KOPT-K1 (cell line): ENCODE results near the gene ZBTB7C.
A peak's percentile ranks its signal among the peaks of the same experiment; 100 is the strongest.

Experiments used
- H3K27ac ChIP-seq: fragments of 200-600 bp; sonication (generic); 2 replicates; pipeline ENCODE4 v1.5.1; 2016; ENCODE audit warnings: antibody characterized with exemption, mild to moderate bottlenecking, low read depth, low read length; ENCODE audit not compliant: poor library complexity, severe bottlenecking
- H3K36me3 ChIP-seq: fragments of 200-600 bp; sonication (generic); 2 replicates; pipeline ENCODE4 v1.5.1; 2017; ENCODE audit warnings: antibody characterized with exemption, mild to moderate bottlenecking, low read length, moderate library complexity; ENCODE audit not compliant: insufficient read depth
- H3K9me3 ChIP-seq: fragments of 200-600 bp; sonication (generic); 2 replicates; pipeline ENCODE4 v1.5.1; 2017; ENCODE audit warnings: antibody characterized with exemption, low read length, mild to moderate bottlenecking; ENCODE audit not compliant: insufficient read depth, poor library complexity, severe bottlenecking

The ZBTB7C gene

DNA sequence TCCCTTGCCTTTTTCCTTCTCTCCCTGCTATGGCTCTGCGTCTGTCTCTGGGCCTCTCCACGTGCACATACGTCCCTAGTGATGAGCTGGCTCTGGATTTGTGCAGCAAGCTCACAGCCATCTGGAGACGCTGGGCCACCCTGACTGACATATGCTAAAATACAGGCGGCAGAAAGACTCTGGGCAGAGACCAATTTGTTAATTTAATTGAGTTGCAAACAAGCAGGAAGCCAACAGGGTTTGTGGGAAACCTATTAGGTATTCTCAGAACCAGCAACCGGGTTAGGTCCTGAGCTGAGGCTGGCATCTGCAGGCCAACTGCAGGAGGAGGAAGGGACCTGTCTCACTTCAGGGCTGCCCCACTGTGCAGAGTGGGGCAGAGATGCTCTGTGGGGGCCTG is 425.2 kb downstream of the ZBTB7C start:
- Histone ChIP-seq H3K36me3 (no peaks in the 10 kb centered on the region), H3K9me3 (no peaks in the 10 kb centered on the region), H3K27ac (no peak overlapping the region)

DNA sequence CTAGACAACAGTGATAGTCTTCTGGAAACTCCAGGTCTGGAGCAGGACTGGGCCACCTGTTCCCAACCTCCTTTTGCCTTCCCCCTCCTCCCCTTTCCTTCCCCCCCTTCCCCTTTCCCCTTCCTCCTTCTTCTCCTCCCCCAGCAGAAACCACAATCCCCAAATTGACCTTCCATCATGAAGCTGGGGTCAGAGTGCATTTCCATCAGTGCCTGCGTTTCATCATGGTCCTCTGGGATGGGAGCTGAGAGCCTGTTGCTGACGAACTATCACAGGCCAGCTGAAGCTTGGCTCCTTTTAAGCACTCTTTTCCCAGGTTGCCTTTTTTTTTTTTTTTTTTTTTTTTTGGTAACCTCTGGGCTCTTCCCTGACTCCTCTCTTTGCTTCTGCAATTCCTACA is 426.1 kb downstream of the ZBTB7C start:
- Histone ChIP-seq H3K9me3 (no peaks in the 10 kb centered on the region), H3K36me3 (no peaks in the 10 kb centered on the region), H3K27ac (no peak overlapping the region)

DNA sequence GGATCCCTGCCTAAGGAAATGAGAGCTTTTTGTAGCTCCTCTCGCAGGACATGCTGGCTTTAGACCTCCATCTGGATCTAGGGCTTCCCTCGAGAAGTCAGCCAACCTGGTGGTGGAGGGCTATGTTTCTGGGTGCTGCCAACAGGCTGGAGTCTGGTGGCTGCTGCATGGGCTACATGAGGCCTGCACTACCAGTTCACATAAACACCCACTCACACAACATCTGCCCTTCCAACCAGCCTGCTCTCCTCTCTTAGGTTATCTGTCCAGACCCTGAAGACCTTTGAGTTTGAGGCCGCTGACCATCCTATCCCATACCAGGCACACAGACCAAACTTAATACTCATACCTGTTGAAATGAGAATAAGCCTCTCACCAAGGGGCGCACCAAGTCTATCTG is 427.4 kb downstream of the ZBTB7C start:
- Histone ChIP-seq H3K27ac (peak overlapping the region; percentile 37), H3K9me3 (no peaks in the 10 kb centered on the region), H3K36me3 (no peaks in the 10 kb centered on the region)

- Histone ChIP-seq H3K36me3 (no peaks in the 10 kb centered on the region), H3K27ac (peak overlapping the region; percentile 37)
Measured at GRCh38 chr18:47981320-47981719, 427.9 kb downstream of the ZBTB7C start.

DNA sequence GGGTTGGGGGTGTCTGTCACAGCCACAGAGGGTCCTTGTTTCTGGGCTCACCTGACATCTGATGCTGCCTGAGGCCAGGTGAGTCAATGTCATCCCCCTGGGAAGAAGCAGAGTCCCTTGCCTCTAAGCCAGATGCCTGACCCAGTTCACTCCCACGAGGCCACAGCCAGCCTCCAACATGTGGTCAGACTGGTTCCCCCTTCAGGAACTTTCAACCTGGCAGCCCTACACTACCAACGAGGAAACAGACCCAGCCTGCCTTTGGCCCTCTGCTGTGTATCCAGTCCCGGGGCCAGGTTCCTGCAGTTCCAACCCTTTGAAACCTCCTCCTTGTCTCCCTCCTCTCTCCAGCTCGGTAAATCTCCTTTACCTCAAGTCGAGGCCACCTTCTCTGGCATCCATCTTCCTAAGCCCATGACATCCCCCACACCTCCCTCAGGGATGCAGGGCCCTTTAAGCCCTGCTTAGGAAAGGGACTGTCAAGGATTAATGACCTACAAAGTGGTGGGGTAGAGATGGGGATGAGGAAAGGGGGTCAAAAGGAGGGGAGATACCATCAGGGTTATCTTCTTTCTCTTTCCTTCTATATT is 429.5 kb downstream of the ZBTB7C start:
- no peak overlapping the region for H3K27ac ChIP-seq
- no peaks in the 10 kb centered on the region for H3K36me3 ChIP-seq
- H3K9me3 ChIP-seq: no peaks in the 10 kb centered on the region

More at GRCh38 chr18:47981320-47981719, 427.9 kb downstream of the ZBTB7C start:
- H3K9me3 ChIP-seq: no peaks in the 10 kb centered on the region

GRCh38 chr18:47978603-47979002 is 430.6 kb downstream of the ZBTB7C start:
- H3K36me3 ChIP-seq: no peaks in the 10 kb centered on the region
- H3K9me3 ChIP-seq: no peaks in the 10 kb centered on the region
- H3K27ac ChIP-seq: no peak overlapping the region

DNA sequence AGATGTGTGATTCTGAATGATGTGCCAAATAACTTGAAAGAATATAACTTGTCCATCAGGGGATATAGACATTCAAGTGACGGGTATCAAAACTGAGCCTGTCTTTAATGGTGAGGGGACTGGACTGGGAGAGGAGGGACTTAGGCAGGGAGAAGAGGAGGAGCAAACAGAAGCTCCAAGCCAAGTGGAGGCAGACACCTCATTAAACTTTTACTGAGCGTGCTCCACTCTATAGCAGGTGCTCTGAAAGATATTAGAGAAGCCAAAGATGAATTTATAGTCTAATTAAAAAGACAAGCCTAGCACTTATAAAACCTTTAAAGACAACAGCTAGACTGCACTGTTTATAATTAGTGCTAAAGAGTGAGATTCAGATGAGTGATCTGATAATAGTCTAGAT is 431.0 kb downstream of the ZBTB7C start:
- H3K36me3 ChIP-seq: no peaks in the 10 kb centered on the region
- H3K9me3 ChIP-seq: no peaks in the 10 kb centered on the region
- H3K27ac ChIP-seq: no peak overlapping the region
